GM19324 (cell line): ENCODE data around the gene CDK2AP2.
"Not testable (repeated sequence)": the region's sequence is repeated elsewhere in the genome, so short reads cannot be mapped to it uniquely, and the experiment has no call there.

ENCODE experiments used
- ATAC-seq: cut with Tn5 transposase; IDR thresholded peaks from one replicate; pipeline ENCODE4 v1.9.1; 2021; ENCODE audit warnings: mild to moderate bottlenecking, moderate library complexity; ENCODE audit not compliant: unreplicated experiment, low FRiP score

Gene CDK2AP2

GRCh38 chr11:67468759-67469507 lies 39.0 kb downstream of the CDK2AP2 start, which contains the start of gene TMEM134:
TMEM134 (minus strand) TSS chr11:67469251; CDS start chr11:67469192, 59 bp downstream.
- peak; percentile 61 for ATAC-seq

GRCh38 chr11:67468456-67468758 lies 39.6 kb downstream of the CDK2AP2 start:
- no peak for ATAC-seq

- no peak for ATAC-seq
Observed at GRCh38 chr11:67468056-67468455, 39.9 kb downstream of the CDK2AP2 start.

GRCh38 chr11:67466962-67467771 lies 40.8 kb downstream of the CDK2AP2 start:
- no peak for ATAC-seq

- ATAC-seq: no peak
Observed at GRCh38 chr11:67466367-67466766, 41.6 kb downstream of the CDK2AP2 start.

GRCh38 chr11:67465530-67465929 lies 42.4 kb downstream of the CDK2AP2 start:
- ATAC-seq: not testable (repeated sequence)

GRCh38 chr11:67465189-67465510 lies 42.8 kb downstream of the CDK2AP2 start:
- no peak for ATAC-seq

- peak; percentile 49 for ATAC-seq
Observed at GRCh38 chr11:67464411-67465188, 43.4 kb downstream of the CDK2AP2 start.

GRCh38 chr11:67463680-67464410 lies 44.1 kb downstream of the CDK2AP2 start:
- no peak for ATAC-seq

- no peak for ATAC-seq
Observed at GRCh38 chr11:67463186-67463585, 44.8 kb downstream of the CDK2AP2 start.

GRCh38 chr11:67458266-67458665 lies 49.7 kb downstream of the CDK2AP2 start:
- no peak for ATAC-seq

- no peak for ATAC-seq
Observed at GRCh38 chr11:67457453-67457852, 50.5 kb downstream of the CDK2AP2 start.
